PFSK-1 (cell line): Measurements from ENCODE around the gene HYAL1.
A peak's percentile ranks its signal among the peaks of the same experiment; 100 is the strongest.

Experiments used
- FOXP2 ChIP-seq: optimal IDR thresholded peaks from 2 replicates; pipeline ENCODE3; 2011; ENCODE audit warnings: borderline replicate concordance, control low read depth, inconsistent platforms; ENCODE audit not compliant: insufficient read depth; ENCODE audit errors: extremely low read length, extremely low read depth
- POLR2AphosphoS5 ChIP-seq: IDR thresholded peaks from 2 replicates; pipeline ENCODE4 v1.6.1; 2012; ENCODE audit warnings: low read depth, mild to moderate bottlenecking, control low read depth, low read length, moderate library complexity
- SIN3A ChIP-seq: IDR thresholded peaks from 2 replicates; pipeline ENCODE4 v1.6.1; 2012; ENCODE audit warnings: mild to moderate bottlenecking, low read length, moderate library complexity, borderline replicate concordance; ENCODE audit not compliant: insufficient read depth
- TAF1 ChIP-seq: IDR thresholded peaks from 2 replicates; pipeline ENCODE4 v1.6.1; 2012; ENCODE audit warnings: low read length, control low read depth, borderline replicate concordance; ENCODE audit not compliant: insufficient read depth
- TF ChIP-seq, protein P1 (sequence below), 2 experiments: IDR thresholded peaks; 2 replicates each; pipeline versions ENCODE4 v1.6.1 to v1.8.0; 2011 to 2012; ENCODE audit warnings: low read depth in 2 of 2, low read length in 2 of 2, control low read depth in 1 of 2, inconsistent platforms in 1 of 2, mild to moderate bottlenecking in 1 of 2, moderate library complexity in 1 of 2; ENCODE audit not compliant: insufficient read depth in 1 of 2

Gene HYAL1

DNA sequence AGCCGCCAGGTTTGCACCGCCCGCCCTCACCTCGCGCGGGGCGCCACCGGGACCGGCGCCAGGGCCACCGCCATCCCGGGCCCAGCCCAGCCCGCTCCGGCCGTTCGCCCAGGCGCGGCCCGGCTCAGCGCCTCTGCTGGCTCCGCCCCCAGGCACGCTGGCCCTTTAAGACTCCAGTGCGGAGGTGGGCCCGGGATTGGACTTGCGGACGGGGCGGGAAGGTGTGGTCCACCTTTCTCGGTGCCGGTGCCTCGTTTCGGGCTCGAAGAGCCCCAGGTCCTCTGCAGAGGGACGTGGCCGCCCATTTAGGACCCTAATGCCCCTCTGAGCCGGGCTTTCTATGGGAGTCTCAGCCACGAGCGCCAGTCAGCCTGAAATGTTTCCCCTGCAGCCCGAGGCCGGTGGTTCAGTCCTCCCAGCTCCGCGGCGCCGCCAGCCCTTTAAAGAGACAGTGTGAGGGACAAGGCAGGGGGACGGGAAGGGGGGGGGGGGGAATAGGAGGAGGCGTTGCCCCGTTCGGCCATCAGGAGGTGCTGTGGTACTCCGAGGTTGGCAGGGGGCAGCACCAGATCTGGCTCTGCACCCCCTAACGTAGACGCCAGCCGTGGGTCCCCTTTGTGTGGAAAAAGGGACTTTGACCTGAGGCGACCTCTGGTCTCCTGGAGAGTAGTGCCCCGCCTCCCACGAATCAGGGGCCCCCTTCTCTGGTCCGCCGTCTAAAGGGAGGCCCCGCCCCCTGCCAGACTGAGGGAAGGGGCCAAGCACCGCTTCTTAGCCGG, 18.2 kb upstream of the HYAL1 start:
- 0 out of 2 replicates have a peak, but pooled peaks have one; percentile 21 for TF ChIP-seq POLR2AphosphoS5
- TF ChIP-seq, protein P1, sequence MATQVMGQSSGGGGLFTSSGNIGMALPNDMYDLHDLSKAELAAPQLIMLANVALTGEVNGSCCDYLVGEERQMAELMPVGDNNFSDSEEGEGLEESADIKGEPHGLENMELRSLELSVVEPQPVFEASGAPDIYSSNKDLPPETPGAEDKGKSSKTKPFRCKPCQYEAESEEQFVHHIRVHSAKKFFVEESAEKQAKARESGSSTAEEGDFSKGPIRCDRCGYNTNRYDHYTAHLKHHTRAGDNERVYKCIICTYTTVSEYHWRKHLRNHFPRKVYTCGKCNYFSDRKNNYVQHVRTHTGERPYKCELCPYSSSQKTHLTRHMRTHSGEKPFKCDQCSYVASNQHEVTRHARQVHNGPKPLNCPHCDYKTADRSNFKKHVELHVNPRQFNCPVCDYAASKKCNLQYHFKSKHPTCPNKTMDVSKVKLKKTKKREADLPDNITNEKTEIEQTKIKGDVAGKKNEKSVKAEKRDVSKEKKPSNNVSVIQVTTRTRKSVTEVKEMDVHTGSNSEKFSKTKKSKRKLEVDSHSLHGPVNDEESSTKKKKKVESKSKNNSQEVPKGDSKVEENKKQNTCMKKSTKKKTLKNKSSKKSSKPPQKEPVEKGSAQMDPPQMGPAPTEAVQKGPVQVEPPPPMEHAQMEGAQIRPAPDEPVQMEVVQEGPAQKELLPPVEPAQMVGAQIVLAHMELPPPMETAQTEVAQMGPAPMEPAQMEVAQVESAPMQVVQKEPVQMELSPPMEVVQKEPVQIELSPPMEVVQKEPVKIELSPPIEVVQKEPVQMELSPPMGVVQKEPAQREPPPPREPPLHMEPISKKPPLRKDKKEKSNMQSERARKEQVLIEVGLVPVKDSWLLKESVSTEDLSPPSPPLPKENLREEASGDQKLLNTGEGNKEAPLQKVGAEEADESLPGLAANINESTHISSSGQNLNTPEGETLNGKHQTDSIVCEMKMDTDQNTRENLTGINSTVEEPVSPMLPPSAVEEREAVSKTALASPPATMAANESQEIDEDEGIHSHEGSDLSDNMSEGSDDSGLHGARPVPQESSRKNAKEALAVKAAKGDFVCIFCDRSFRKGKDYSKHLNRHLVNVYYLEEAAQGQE (IDR thresholded peaks at IDR 0.05; ENCODE audit: insufficient read depth in 1 of 2, low read depth in 2 of 2, low read length in 2 of 2): no peak
- TF ChIP-seq FOXP2: no peak

DNA sequence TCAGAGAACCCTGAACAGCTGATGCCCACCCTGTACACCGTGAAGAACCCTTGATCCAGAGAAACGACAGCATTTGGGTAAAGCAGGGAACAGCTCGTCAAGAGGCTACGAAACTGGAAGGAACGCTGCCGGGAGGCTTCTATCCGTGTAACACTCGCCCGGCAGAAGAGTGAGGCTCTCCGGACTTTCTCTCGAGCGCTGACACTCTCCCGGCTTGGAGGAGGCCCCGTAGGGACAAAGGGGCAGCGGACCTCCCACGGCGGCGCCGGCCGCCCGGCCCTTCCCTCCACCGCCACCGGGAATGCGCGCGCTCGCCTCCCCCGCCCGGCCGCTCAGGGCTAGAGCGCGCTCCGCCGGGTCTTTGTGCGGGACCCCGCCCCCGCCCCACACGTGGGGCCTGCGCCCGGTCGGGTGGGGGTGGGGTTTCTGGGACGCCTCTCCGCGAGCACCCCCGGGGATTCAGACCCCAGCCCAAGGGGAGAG, 17.5 kb upstream of the HYAL1 start:
- TF ChIP-seq POLR2AphosphoS5 (no peak), FOXP2 (no peak), TAF1 (no peak), SIN3A (no peak)
- TF ChIP-seq, protein P1 (IDR thresholded peaks at IDR 0.05; ENCODE audit: insufficient read depth in 1 of 2, low read depth in 2 of 2, low read length in 2 of 2): no peak

DNA sequence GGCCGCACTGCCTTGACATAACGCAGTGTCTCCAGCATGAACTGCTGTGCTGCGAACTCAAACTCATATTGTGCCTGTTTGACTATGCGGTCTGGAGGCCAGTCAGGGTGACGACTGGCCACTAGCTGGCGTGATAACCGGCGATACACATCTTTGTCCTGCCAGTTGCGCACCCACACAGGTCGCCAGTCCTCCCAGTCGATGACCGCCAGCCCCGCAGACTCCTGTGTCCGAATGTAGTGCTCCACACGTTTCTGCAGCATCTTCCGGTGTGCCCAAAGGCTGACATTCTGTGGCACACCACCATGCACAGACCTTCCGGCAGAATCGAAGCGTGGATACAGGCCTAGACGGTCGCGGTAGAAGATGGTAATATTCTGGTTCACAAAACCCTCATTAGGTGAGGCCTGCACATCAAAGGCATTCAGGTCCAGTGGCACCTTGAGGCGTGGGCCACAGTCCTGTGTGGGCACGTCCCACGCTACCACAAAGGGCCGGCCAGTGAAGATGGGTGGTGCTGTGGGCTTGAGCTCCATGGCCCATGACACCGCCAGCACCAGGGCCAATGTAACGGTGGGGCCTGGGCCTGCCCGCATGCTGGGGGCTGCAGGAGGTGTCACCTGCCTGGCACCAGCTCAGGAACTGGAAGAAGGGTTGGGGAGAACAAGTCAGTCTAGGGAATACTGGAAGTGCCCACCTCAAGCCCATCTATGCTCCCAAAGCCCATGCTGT, 16.7 kb upstream of the HYAL1 start:
- TF ChIP-seq TAF1 (no peak), POLR2AphosphoS5 (no peak), FOXP2 (no peak), SIN3A (no peak)
- TF ChIP-seq, protein P1 (IDR thresholded peaks at IDR 0.05; ENCODE audit: insufficient read depth in 1 of 2, low read depth in 2 of 2, low read length in 2 of 2): no peak

DNA sequence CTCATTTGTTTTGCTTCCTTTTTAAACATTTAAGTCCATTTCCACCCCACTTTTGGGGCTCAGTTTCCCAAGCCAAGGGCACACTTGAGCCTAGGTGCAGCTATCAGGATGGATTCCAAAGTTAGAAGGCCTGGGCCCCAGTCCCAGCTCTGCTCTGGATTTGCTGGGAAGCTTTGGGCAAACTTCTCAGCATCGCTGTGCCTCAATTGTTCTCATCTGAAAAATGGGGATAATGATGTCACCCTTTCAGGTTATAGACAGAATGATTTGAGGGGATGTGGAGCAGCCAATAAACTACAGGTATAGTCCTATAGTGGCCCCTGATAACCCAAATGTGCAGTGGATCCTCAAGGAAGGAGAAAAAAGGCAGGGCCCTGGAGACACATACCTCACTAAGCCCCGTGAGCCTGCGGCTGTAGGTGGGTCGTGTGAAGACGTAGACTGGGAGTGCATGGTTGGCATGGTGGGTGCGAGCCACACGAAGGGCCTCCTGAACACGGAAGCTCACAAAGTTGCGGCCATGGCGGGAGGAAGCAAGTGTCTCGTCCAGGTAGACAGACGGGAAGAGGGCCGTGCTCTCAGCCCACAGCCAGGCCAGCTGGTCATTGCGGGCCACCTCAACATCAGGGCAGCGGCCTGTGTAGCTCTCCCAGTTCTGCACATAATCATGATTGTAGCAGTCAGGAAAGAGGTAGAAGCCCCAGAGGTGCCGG, 16.0 kb upstream of the HYAL1 start:
- TF ChIP-seq FOXP2 (no peak), SIN3A (no peak), POLR2AphosphoS5 (0 out of 2 replicates have a peak, but pooled peaks have one; percentile 17), TAF1 (no peak)
- TF ChIP-seq, protein P1 (IDR thresholded peaks at IDR 0.05; ENCODE audit: insufficient read depth in 1 of 2, low read depth in 2 of 2, low read length in 2 of 2): no peak
